Measurements from ENCODE around the gene ZC3H13. TPM values are rescaled to one million over a fixed set of nuclear protein-coding genes. Genes with fewer than 3 reads are reported as not detected.
A peak's percentile ranks its signal among the peaks of the same experiment; 100 is the strongest.

The ZC3H13 gene
- total RNA-seq, 3 donors from 2014 or later (not counting 1 experiment from before 2014, with no cell fraction given): 54.3 to 75.3 (median 65.8) TPM

DNA sequence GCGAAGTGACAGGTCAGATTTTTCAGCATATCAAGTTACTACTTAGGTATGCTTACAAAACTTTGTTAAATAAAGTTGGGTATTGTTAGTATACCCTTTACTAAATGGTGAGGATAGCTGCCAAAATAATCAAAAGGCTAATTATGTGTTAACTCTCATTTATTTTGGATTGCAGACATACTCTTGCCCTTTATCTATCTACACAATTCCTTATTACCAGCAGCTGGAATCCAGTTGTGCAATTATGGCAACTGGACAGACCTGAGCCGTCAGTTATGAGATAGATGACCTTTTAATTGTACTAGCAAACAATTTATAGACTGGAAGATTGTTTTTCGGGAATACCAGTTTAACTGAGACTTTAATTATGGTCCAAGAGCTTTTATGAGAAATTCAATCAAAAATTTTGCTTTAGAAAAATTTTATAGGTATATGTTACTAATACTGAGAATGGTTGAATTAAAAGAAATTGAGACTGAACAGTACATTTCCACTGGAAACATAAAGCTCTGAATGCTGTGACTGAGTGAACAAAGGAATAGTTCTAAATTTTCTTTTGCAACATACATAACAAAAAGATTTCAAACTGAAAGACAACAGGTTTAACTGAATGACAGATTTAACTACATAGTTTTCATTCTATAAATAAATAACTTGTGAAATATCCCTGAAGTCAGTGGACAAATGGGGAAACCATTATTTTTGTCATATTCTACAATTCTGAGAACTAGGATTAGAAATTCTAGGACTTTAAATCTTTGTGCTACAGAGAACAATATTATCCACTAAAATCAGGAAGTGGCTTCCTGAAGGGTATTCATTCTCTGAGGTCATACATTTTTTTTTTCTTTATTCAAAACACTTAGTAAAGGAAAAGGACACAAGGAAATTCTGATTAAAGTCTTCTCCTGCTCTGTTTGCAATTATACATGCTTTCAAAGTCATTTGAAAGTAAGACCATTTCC is 97.4 kb downstream of the ZC3H13 start:
- ATAC-seq: no peak
- 100% methylated on average over 2 of the region's 3 CpGs for WGBS (ENCODE audit: insufficient coverage)
- Histone ChIP-seq H3K36me3 (ENCODE audit: control insufficient read depth, insufficient read depth, low read length) (peaks cover 45% of the 10 kb centered on the region), H3K27me3 (ENCODE audit: control insufficient read depth, insufficient read depth, low read length) (no peaks in the 10 kb centered on the region), H3K4me1 (ENCODE audit: control insufficient read depth, insufficient read depth, low read length) (no peaks in the 10 kb centered on the region), H3K9me3 (ENCODE audit: control insufficient read depth, insufficient read depth, low read length) (no peaks in the 10 kb centered on the region), H3K4me3 (ENCODE audit: low read length) (no peak overlapping the region), H3K27ac (ENCODE audit: low read length) (no peak overlapping the region)
- peaks cover 20% of the 10 kb centered on the region for H3K36me3 Mint-ChIP-seq
- no peak overlapping the region for H3K4me3 Mint-ChIP-seq
- H3K4me1 Mint-ChIP-seq: no peaks in the 10 kb centered on the region
- no peaks in the 10 kb centered on the region for H3K27me3 Mint-ChIP-seq (ENCODE audit: low read depth in 2 of 2)
- intact Hi-C loops (cut with micrococcal nuclease): no loop called here
- H3K9me3 Mint-ChIP-seq: no peaks in the 10 kb centered on the region
- no peak overlapping the region for H3K27ac Mint-ChIP-seq
- TF ChIP-seq, protein P1, sequence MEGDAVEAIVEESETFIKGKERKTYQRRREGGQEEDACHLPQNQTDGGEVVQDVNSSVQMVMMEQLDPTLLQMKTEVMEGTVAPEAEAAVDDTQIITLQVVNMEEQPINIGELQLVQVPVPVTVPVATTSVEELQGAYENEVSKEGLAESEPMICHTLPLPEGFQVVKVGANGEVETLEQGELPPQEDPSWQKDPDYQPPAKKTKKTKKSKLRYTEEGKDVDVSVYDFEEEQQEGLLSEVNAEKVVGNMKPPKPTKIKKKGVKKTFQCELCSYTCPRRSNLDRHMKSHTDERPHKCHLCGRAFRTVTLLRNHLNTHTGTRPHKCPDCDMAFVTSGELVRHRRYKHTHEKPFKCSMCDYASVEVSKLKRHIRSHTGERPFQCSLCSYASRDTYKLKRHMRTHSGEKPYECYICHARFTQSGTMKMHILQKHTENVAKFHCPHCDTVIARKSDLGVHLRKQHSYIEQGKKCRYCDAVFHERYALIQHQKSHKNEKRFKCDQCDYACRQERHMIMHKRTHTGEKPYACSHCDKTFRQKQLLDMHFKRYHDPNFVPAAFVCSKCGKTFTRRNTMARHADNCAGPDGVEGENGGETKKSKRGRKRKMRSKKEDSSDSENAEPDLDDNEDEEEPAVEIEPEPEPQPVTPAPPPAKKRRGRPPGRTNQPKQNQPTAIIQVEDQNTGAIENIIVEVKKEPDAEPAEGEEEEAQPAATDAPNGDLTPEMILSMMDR (IDR thresholded peaks at IDR 0.05): no peak
- no peak for DNase-seq

DNA sequence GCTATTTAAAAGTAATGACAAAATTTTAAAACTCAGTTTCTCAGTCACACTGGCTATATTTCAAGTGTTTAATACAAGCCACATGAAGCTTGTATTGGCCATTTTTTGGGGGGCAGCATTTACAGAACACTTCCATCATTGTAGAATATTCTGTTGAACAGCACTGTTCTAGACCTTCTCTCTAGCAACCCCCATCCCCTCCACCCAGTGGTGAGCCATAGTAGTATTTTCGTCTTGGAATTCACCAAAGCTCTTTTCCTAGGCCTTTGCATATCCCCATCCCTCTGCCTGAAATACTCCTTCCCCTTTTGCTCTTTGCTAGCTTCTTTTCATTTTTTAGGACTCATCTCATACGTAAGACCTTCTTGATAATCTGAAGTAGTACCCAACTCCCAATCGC is 99.5 kb downstream of the ZC3H13 start:
- H3K27ac ChIP-seq (ENCODE audit: low read length): no peak overlapping the region
- no peak overlapping the region for H3K4me3 ChIP-seq (ENCODE audit: low read length)
- TF ChIP-seq, protein P1 (IDR thresholded peaks at IDR 0.05): no peak
- Mint-ChIP-seq H3K4me3 (no peak overlapping the region), H3K27me3 (ENCODE audit: low read depth in 2 of 2) (no peaks in the 10 kb centered on the region), H3K9me3 (no peaks in the 10 kb centered on the region), H3K36me3 (peaks cover 13% of the 10 kb centered on the region), H3K4me1 (no peaks in the 10 kb centered on the region), H3K27ac (no peak overlapping the region)
- no peaks in the 10 kb centered on the region for H3K9me3 ChIP-seq (ENCODE audit: control insufficient read depth, insufficient read depth, low read length)
- intact Hi-C loops (cut with micrococcal nuclease): no loop called here
- H3K4me1 ChIP-seq (ENCODE audit: control insufficient read depth, insufficient read depth, low read length): no peaks in the 10 kb centered on the region
- H3K36me3 ChIP-seq (ENCODE audit: control insufficient read depth, insufficient read depth, low read length): peaks cover 35% of the 10 kb centered on the region
- WGBS (ENCODE audit: insufficient coverage): 97% methylated on average over 3 of the region's 3 CpGs
- H3K27me3 ChIP-seq (ENCODE audit: control insufficient read depth, insufficient read depth, low read length): no peaks in the 10 kb centered on the region
- ATAC-seq (no peak), DNase-seq (no peak)

DNA sequence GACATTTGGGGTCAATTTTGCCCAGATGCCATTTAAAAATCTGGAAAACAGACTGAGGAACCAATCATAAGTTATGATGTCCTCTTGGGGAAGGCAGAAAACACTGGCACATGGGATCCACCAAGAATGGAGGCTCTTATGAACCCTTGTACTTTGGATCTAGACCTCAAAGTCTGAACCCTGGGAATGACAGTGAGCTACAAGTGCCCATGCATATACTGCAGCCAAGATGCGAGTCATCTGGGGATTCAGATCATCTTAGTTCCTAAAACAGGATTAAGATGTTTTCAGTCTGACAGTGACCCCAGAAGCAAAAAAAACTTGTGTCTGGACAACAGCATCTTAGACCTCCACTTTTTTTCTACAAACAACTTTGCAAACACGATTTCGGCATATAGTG is 100.8 kb downstream of the ZC3H13 start:
- TF ChIP-seq, protein P1 (IDR thresholded peaks at IDR 0.05): no peak

More for the DNA sequence above, 100.8 kb downstream of the ZC3H13 start:
- DNase-seq (no peak), ATAC-seq (no peak)
- Histone ChIP-seq H3K9me3 (ENCODE audit: control insufficient read depth, insufficient read depth, low read length) (no peaks in the 10 kb centered on the region), H3K27ac (ENCODE audit: low read length) (no peak overlapping the region), H3K4me1 (ENCODE audit: control insufficient read depth, insufficient read depth, low read length) (no peaks in the 10 kb centered on the region), H3K36me3 (ENCODE audit: control insufficient read depth, insufficient read depth, low read length) (peaks cover 23% of the 10 kb centered on the region), H3K4me3 (ENCODE audit: low read length) (no peak overlapping the region), H3K27me3 (ENCODE audit: control insufficient read depth, insufficient read depth, low read length) (no peaks in the 10 kb centered on the region)
- WGBS (ENCODE audit: insufficient coverage): 96% methylated on average over 1 of the region's 3 CpGs
- Mint-ChIP-seq H3K27ac (peak overlapping the region in 1 of 2 donors; percentile 64), H3K9me3 (no peaks in the 10 kb centered on the region), H3K4me1 (no peaks in the 10 kb centered on the region), H3K4me3 (no peak overlapping the region), H3K36me3 (peaks cover 9% of the 10 kb centered on the region), H3K27me3 (ENCODE audit: low read depth in 2 of 2) (peaks cover 0 to 1% of the 10 kb centered on the region in 2 donors)
- intact Hi-C loops (cut with micrococcal nuclease): no loop called here
